NB4 (cell line): ENCODE results near the gene FRAS1.
"Not testable (repeated sequence)": the region's sequence is repeated elsewhere in the genome, so short reads cannot be mapped to it uniquely, and the experiment has no call there.

Experiments used
- DNase-seq: peaks from one replicate; pipeline ENCODE4 v3.0.0; 2010; ENCODE audit warnings: low read depth
- H3K4me3 ChIP-seq: one replicate; pipeline ENCODE4 v1.5.1; 2011; ENCODE audit warnings: mild to moderate bottlenecking, low read depth, low read length, moderate library complexity
- MYC ChIP-seq: IDR thresholded peaks from 2 replicates; pipeline ENCODE4 v1.6.1; 2011; ENCODE audit warnings: low read depth, low read length
- POLR2A ChIP-seq: IDR thresholded peaks from 2 replicates; pipeline ENCODE4 v1.6.1; 2011; ENCODE audit warnings: mild to moderate bottlenecking; ENCODE audit not compliant: insufficient read length; ENCODE audit errors: extremely low read depth
- TF ChIP-seq, protein P1 (sequence below): IDR thresholded peaks from 2 replicates; pipeline ENCODE4 v1.6.1; 2011; ENCODE audit warnings: low read depth, low read length
- TF ChIP-seq, protein P2 (sequence below): IDR thresholded peaks from one replicate; pipeline ENCODE4 v1.5.1; 2012; ENCODE audit warnings: low read depth, low read length

The FRAS1 gene

DNA sequence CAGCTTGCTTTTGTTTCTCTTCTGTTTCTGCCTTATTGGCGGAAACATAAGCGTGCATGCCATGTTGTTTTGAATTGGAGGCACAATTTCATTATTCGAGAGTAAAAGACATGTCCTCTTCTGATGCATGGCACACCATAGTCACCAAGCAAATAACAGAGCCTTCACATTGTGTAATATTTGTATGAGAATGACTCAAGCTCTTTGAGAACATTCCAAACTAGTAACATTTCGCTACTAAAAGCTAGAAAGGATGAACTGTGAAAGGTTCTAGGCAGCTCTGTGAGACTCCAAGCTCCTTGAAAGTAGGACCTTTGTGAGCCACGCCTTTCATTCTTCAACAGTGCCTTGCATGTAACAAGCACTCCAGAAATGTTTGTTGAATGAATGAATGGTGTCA lies 485.2 kb downstream of the FRAS1 start:
- no peak overlapping the region for H3K4me3 ChIP-seq
- DNase-seq, result no peak

DNA sequence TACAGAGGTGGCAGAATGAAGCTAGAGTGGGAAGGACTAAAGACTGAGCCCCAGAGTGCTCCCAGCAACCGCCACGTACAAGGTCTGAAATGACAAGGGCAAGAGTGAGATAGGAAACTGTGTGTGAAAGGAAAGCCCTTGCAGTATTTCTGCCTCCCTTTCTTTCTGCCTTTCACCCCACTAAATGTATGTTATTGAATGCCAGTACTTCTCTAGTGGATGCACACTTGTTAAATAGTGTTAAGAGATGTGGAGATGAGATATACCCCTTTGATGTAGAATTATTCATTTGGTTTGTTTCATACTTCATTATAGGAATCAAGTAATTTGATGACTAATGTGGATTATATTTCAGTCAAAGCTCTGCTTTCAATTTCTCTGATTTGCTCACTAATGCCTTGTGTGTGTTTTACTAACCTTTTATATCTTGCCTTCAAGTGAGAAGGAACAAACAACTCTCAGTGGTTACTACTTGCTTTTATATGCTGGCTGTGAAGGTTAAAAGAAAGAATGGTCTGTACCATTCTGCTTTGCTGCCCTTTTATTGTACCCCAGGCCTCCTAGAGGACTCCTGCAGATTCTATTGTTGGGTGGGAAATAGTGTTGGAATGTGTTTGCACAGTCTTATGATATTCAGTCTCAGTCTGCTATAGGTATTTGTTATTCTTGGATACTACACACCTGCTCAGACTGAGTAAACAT lies 486.5 kb downstream of the FRAS1 start:
- TF ChIP-seq, protein P1, sequence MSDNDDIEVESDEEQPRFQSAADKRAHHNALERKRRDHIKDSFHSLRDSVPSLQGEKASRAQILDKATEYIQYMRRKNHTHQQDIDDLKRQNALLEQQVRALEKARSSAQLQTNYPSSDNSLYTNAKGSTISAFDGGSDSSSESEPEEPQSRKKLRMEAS, result no peak
- TF ChIP-seq POLR2A, result no peak
- TF ChIP-seq, protein P2, sequence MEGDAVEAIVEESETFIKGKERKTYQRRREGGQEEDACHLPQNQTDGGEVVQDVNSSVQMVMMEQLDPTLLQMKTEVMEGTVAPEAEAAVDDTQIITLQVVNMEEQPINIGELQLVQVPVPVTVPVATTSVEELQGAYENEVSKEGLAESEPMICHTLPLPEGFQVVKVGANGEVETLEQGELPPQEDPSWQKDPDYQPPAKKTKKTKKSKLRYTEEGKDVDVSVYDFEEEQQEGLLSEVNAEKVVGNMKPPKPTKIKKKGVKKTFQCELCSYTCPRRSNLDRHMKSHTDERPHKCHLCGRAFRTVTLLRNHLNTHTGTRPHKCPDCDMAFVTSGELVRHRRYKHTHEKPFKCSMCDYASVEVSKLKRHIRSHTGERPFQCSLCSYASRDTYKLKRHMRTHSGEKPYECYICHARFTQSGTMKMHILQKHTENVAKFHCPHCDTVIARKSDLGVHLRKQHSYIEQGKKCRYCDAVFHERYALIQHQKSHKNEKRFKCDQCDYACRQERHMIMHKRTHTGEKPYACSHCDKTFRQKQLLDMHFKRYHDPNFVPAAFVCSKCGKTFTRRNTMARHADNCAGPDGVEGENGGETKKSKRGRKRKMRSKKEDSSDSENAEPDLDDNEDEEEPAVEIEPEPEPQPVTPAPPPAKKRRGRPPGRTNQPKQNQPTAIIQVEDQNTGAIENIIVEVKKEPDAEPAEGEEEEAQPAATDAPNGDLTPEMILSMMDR, result no peak
- TF ChIP-seq MYC, result no peak
- DNase-seq, result no peak
- H3K4me3 ChIP-seq, result no peak overlapping the region

More for the DNA sequence above, 485.2 kb downstream of the FRAS1 start:
- TF ChIP-seq, protein P1, result no peak
- TF ChIP-seq, protein P2, result no peak
- no peak for TF ChIP-seq POLR2A
- TF ChIP-seq MYC, result no peak

DNA sequence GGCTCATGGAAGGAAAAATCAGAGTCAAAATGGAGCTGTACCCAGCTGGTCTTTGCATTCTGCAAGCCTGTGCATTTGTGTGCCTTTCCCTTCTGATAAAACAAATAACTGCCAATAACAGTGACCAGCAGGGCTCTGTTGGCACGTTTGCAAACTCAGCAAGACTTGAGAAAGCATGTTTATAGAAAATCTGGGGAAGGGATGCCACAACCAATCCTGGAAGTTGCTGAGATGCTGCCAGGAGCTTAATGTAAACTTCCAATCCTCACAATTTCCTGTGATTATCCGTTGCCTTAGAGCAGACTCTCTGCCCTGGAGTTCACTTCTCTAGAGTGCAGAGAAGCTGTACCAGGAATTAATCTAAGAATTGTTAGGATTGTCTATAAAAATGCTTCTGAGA lies 487.6 kb downstream of the FRAS1 start:
- no peak overlapping the region for H3K4me3 ChIP-seq
- TF ChIP-seq MYC (no peak), POLR2A (no peak)
- TF ChIP-seq, protein P1, result no peak
- TF ChIP-seq, protein P2, result no peak
- no peak for DNase-seq

DNA sequence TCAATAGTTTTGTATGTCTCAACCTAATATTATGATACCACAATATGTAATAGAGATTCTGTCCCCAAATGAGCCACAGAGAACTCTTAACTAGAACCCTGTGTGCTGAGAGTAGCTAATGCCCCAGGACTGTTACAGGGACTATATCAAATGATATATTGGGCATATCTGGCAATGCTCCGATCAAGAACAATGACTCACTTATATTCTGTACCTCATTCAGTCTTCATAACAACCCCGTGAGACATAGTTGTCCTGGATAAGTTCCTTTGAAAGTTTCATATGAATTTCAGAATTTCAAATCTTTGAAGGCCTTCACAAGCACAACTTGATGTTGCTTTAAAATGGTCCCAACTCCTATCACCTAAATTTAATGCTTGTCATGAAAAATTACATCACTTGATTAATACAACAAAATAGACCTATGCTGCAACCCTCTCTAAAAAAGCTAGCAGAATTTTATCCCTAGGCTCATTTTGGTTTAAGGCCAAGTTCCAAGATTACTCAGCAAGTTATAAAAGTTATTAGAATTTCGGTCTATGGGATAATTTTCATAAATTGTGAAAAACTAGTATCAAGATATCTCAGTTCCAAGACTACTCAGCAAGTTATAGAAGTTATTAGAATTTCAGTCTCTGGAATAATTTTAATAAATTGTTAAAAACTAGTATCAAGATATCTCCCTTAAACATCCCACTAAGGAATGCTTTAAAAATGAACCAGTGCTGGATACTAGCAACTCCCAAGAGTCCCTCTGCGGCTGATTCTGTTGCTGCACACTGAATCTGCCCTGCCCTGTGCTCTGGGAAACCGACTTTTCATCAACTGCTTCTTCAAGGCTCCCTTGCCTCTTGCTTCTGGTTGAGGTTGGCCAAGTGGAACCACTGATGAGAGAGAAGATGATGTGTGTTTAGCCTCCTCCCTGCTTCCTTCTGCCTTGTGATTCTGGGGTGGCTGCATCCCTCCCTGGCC lies 488.4 kb downstream of the FRAS1 start:
- DNase-seq, result no peak
- TF ChIP-seq MYC (no peak), POLR2A (no peak)
- TF ChIP-seq, protein P2, result no peak
- TF ChIP-seq, protein P1, result no peak
- no peak overlapping the region for H3K4me3 ChIP-seq

DNA sequence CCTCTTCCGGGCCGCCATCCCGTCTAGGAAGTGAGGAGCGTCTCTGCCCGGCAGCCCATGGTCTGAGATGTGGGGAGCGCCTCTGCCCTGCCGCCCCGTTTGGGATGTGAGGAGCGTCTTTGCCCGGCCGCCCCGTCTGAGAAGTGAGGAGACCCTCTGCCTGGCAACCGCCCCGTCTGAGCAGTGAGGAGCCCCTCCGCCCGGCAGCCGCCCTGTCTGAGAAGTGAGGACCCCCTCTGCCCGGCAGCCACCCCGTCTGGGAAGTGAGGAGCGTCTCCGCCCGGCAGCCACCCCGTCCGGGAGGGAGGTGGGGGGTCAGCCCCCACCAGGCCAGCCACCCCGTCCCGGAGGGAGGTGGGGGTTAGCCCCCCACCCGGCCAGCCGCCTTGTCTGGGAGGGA lies 490.8 kb downstream of the FRAS1 start:
- not testable (repeated sequence) for H3K4me3 ChIP-seq, DNase-seq

DNA sequence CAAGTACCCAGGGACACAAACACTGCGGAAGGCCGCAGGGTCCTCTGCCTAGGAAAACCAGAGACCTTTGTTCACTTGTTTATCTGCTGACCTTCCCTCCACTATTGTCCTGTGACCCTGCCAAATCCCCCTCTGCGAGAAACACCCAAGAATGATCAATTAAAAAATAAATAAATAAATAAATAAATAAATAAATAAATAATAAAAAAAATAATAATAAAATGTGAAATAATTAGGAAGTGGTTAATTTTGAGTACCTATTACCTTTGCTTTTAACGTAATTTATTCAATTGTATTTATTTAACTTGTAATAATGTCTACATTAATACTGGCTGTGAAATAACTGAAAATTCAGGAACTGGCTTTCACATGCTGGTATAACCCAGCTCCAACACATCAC lies 491.8 kb downstream of the FRAS1 start:
- not testable (repeated sequence) for DNase-seq, H3K4me3 ChIP-seq
